Frontal cortex (tissue), 4 donors: ENCODE measurements around the gene SLC2A6. TPM values are rescaled to one million over a fixed set of nuclear protein-coding genes. Genes with fewer than 3 reads are reported as not detected.

Experiments
- DNase-seq, 2 donors: peaks; one replicate each; pipeline ENCODE4 v3.0.0; 2012; ENCODE audit warnings: low spot score in 2 of 2
- FAIRE-seq: peaks from 2 replicates; lab custom pipeline; 2012; peaks lifted over from hg19 to GRCh38; lab: Jason Lieb, UNC
- total RNA-seq: library from RNA; depleted of rRNA; stranded (reverse); fragments of >200 nt; gene quantifications from one replicate; pipeline ENCODE4 v1.2.3, GENCODE V29; 2014
- donor health status: control.
- donor health status: control.
- donor health status: control.

The SLC2A6 gene
- total RNA-seq, 1 donor from 2014 or later = 12.6 TPM

GRCh38 chr9:133484671-133485437 lies 6.0 kb upstream of the SLC2A6 start:
- FAIRE-seq = no peak
- DNase-seq = no peak

- FAIRE-seq (no peak), DNase-seq (no peak)
These were observed 4.7 kb upstream of the SLC2A6 start for GRCh38 chr9:133483611-133484010.

- no peak for FAIRE-seq
- no peak for DNase-seq
These were observed 678 bp downstream of the SLC2A6 start for GRCh38 chr9:133477992-133478850.

GRCh38 chr9:133477461-133477860 lies 1.4 kb downstream of the SLC2A6 start:
- FAIRE-seq (no peak), DNase-seq (no peak)

- DNase-seq (no peak), FAIRE-seq (no peak)
These were observed 2.0 kb downstream of the SLC2A6 start for GRCh38 chr9:133476941-133477340.

GRCh38 chr9:133476036-133476931 lies 2.6 kb downstream of the SLC2A6 start:
- FAIRE-seq = no peak
- DNase-seq = no peak

GRCh38 chr9:133475292-133476012 lies 3.4 kb downstream of the SLC2A6 start:
- no peak for DNase-seq

GRCh38 chr9:133474853-133475252 lies 4.0 kb downstream of the SLC2A6 start:
- DNase-seq (no peak), FAIRE-seq (no peak)

More at GRCh38 chr9:133475292-133476012, 3.4 kb downstream of the SLC2A6 start:
- FAIRE-seq = no peak

- FAIRE-seq = no peak
- DNase-seq = no peak
These were observed 4.7 kb downstream of the SLC2A6 start for GRCh38 chr9:133474215-133474614.

- no peak for DNase-seq
- FAIRE-seq = no peak
These were observed 5.2 kb downstream of the SLC2A6 start for GRCh38 chr9:133473743-133474142.

GRCh38 chr9:133472753-133473378 lies 6.0 kb downstream of the SLC2A6 start:
- no peak for DNase-seq
- no peak for FAIRE-seq

- DNase-seq (no peak), FAIRE-seq (no peak)
These were observed 6.6 kb downstream of the SLC2A6 start for GRCh38 chr9:133472277-133472645.

- DNase-seq (no peak), FAIRE-seq (no peak)
These were observed 7.2 kb downstream of the SLC2A6 start for GRCh38 chr9:133471551-133472276.

- FAIRE-seq = no peak
- DNase-seq = no peak
These were observed 7.9 kb downstream of the SLC2A6 start for GRCh38 chr9:133470988-133471387.

- no peak for FAIRE-seq
- DNase-seq = no peak
These were observed 8.4 kb downstream of the SLC2A6 start for GRCh38 chr9:133470427-133470924.

GRCh38 chr9:133468777-133469421 lies 10.0 kb downstream of the SLC2A6 start:
- FAIRE-seq (no peak), DNase-seq (no peak)

- DNase-seq (no peak), FAIRE-seq (no peak)
These were observed 10.5 kb downstream of the SLC2A6 start for GRCh38 chr9:133468374-133468773.

- FAIRE-seq = no peak
- DNase-seq = no peak
These were observed 11.8 kb downstream of the SLC2A6 start for GRCh38 chr9:133467101-133467500.
